Common myeloid progenitor, CD34-positive (primary cell): Measurements from ENCODE around the gene NGB. TPM values are rescaled to one million over a fixed set of nuclear protein-coding genes. Genes with fewer than 3 reads are reported as not detected.
"Not testable (repeated sequence)": the region's sequence is repeated elsewhere in the genome, so short reads cannot be mapped to it uniquely, and the experiment has no call there.

Experiments used
- CTCF ChIA-PET: fragments of 350-600 bp; sonication (Branson Sonifier 250); formaldehyde crosslinking; loops from one replicate; lab custom pipeline; 2021; ENCODE audit warnings: antibody characterized with exemption; lab: Charles Lee
- POLR2A ChIA-PET: fragments of 350-600 bp; sonication (Branson Sonifier 250); formaldehyde crosslinking; loops from one replicate; lab custom pipeline; 2021; ENCODE audit warnings: antibody characterized with exemption; lab: Charles Lee
- DNase-seq, 3 donors: peaks; one replicate each; pipeline versions ENCODE4 v3.0.0 to v3.0.0-alpha.2; 2013
- H3K27ac ChIP-seq, 2 experiments: 1 replicate in 1 of 2; 2 replicates in 1 of 2; pipeline ENCODE4 v1.7.0; 2013; ENCODE audit warnings: inconsistent platforms in 2 of 2, low read length in 2 of 2, mild to moderate bottlenecking in 2 of 2, low read depth in 1 of 2, moderate library complexity in 1 of 2; ENCODE audit not compliant: severe bottlenecking in 2 of 2, insufficient read depth in 1 of 2, poor library complexity in 1 of 2
- H3K27me3 ChIP-seq, 5 experiments: replicated peaks in 2 of 5; 1 replicate in 3 of 5; 2 replicates in 2 of 5; pipeline versions ENCODE4 v1.6.1 to v1.7.0; 2013; ENCODE audit warnings: low read length in 4 of 5, mild to moderate bottlenecking in 2 of 5, moderate library complexity in 2 of 5, inconsistent platforms in 1 of 5; ENCODE audit not compliant: insufficient read depth in 5 of 5, control insufficient read depth in 4 of 5
- H3K36me3 ChIP-seq, 4 experiments: 1 replicate in 2 of 4; 2 replicates in 2 of 4; pipeline versions ENCODE4 v1.6.1 to v1.7.0; 2013; ENCODE audit warnings: low read length in 3 of 4, control low read depth in 1 of 4, mild to moderate bottlenecking in 1 of 4; ENCODE audit not compliant: control insufficient read depth in 4 of 4, insufficient read depth in 4 of 4
- H3K4me1 ChIP-seq, 4 experiments: 1 replicate in 3 of 4; 2 replicates in 1 of 4; pipeline versions ENCODE4 v1.6.1 to v1.7.1; 2013; ENCODE audit warnings: low read length in 3 of 4, mild to moderate bottlenecking in 3 of 4, control low read depth in 1 of 4, inconsistent platforms in 1 of 4, moderate library complexity in 1 of 4; ENCODE audit not compliant: control insufficient read depth in 4 of 4, insufficient read depth in 4 of 4; ENCODE audit errors: control extremely low read depth in 1 of 4
- H3K4me3 ChIP-seq, 7 experiments: 1 replicate in 4 of 7; 2 replicates in 3 of 7; pipeline versions ENCODE4 v1.5.1 to v1.7.0; 2013; ENCODE audit warnings: mild to moderate bottlenecking in 7 of 7, low read length in 6 of 7, moderate library complexity in 6 of 7, inconsistent platforms in 2 of 7, low read depth in 2 of 7, control low read depth in 1 of 7; ENCODE audit not compliant: insufficient read depth in 4 of 7, control insufficient read depth in 1 of 7; ENCODE audit errors: extremely low read depth in 1 of 7
- H3K9me3 ChIP-seq, 5 experiments: 1 replicate in 4 of 5; 2 replicates in 1 of 5; pipeline versions ENCODE4 v1.6.1 to v1.7.1; 2013; ENCODE audit warnings: low read length in 4 of 5, mild to moderate bottlenecking in 2 of 5, inconsistent platforms in 1 of 5, low read depth in 1 of 5, moderate library complexity in 1 of 5; ENCODE audit not compliant: control insufficient read depth in 4 of 5, insufficient read depth in 2 of 5; ENCODE audit errors: control extremely low read depth in 1 of 5
- WGBS: methylation state at CpG from one replicate; pipeline ENCODE4 v1.1.5; 2013; ENCODE audit not compliant: insufficient coverage; 5-methylcytosine and 5-hydroxymethylcytosine counted together
- polyA plus RNA-seq: library from polyadenylated mRNA; unstranded; fragments of 120-200 nt; gene quantifications from one replicate; pipeline ENCODE4 v1.2.1, GENCODE V29; 2013

NGB gene
- not detected for polyA plus RNA-seq

GRCh38 chr14:77271113-77271710 is at the start of gene NGB:
TSS of gene NGB (minus strand) at chr14:77271206. CDS start at chr14:77270937, 269 bp downstream.
- ChIA-PET CTCF (interaction anchor here (0.8 kb wide), 1 partner anchor 30 kb away, joined by 3 read pairs; no protein-coding TSS in a partner anchor), POLR2A (no interaction called here)
- Histone ChIP-seq H3K4me3 (peak within 1 kb of the TSS in 4 of 7 experiments; percentile 20 to 46 (median 38)), H3K27me3 (peaks cover 0 to 56% (median 19%) of the 10 kb centered on the region in 5 experiments), H3K27ac (no peak within 1 kb of the TSS), H3K9me3 (peaks cover 0 to 7% (median 3%) of the 10 kb centered on the region in 5 experiments), H3K36me3 (no peaks in the 10 kb centered on the region), H3K4me1 (peaks cover 0 to 23% (median 16%) of the 10 kb centered on the region in 4 experiments)
- 18% methylated on average over 37 of the region's 38 CpGs for WGBS
- DNase-seq, result peak in 2 of 3 donors; percentile 6 to 8

GRCh38 chr14:77320238-77320935 is 49.4 kb upstream of the NGB start, which contains the start of gene POMT2:
TSS of gene POMT2 (minus strand) at chr14:77320883. CDS start at chr14:77320681, 202 bp downstream.
- H3K36me3 ChIP-seq, result peaks cover 0 to 4% (median 2%) of the 10 kb centered on the region in 4 experiments
- under 1% methylated on average over 65 of the region's 69 CpGs for WGBS
- peak within 1 kb of the TSS; percentile 89 to 93 for H3K27ac ChIP-seq
- no peaks in the 10 kb centered on the region for H3K27me3 ChIP-seq
- H3K4me3 ChIP-seq, result peak within 1 kb of the TSS; percentile 76 to 95 (median 87)
- peak; percentile 90 to 96 (median 96) for DNase-seq
- peaks cover 8 to 22% (median 14%) of the 10 kb centered on the region in 4 experiments for H3K4me1 ChIP-seq
- CTCF ChIA-PET, result interaction anchor here (14.2 kb wide), 1 partner anchor 19 kb away, joined by 251 read pairs; no protein-coding TSS in a partner anchor
- POLR2A ChIA-PET, result no interaction called here
- no peaks in the 10 kb centered on the region for H3K9me3 ChIP-seq

GRCh38 chr14:77319422-77319821 is 48.4 kb upstream of the NGB start:
- CTCF ChIA-PET, result interaction anchor here (14.2 kb wide), 1 partner anchor 18 kb away, joined by 251 read pairs; no protein-coding TSS in a partner anchor
- DNase-seq, result no peak

DNA sequence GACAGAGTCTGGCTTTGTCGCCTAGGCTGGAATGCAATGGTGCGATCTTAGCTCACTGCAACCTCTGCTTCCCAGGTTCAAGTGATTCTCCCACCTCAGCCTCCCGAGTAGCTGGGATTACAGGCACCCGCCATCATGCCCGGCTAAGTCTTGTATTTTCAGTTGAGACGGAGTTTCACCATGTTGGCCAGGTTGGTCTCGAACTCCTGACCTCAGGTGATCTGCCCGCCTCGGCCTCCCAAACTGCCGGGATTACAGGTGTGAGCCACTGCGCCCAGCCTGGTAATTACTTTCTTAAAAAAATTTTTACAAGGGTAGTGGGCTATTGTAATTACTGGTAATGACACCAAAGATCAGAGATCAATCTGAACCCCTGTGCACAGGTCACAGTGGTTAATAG is 47.8 kb upstream of the NGB start:
- over 99% methylated on average over 10 of the region's 11 CpGs for WGBS
- CTCF ChIA-PET, result interaction anchor here (14.2 kb wide), 1 partner anchor 17 kb away, joined by 251 read pairs; no protein-coding TSS in a partner anchor
- H3K9me3 ChIP-seq, H3K27me3 ChIP-seq, POLR2A ChIA-PET, DNase-seq, H3K36me3 ChIP-seq, H3K27ac ChIP-seq, H3K4me3 ChIP-seq: not testable (repeated sequence)
- peaks cover 8 to 22% (median 14%) of the 10 kb centered on the region in 4 experiments for H3K4me1 ChIP-seq

More at GRCh38 chr14:77319422-77319821, 48.4 kb upstream of the NGB start:
- Histone ChIP-seq H3K4me1 (peaks cover 8 to 22% (median 14%) of the 10 kb centered on the region in 4 experiments), H3K36me3 (peaks cover 0 to 3% (median 0%) of the 10 kb centered on the region in 4 experiments), H3K27me3 (no peaks in the 10 kb centered on the region), H3K9me3 (no peaks in the 10 kb centered on the region), H3K27ac (no peak overlapping the region), H3K4me3 (peak overlapping the region in 1 of 7 experiments; percentile 76)
- WGBS, result 89% methylated on average over 5 of the region's 5 CpGs
- POLR2A ChIA-PET, result no interaction called here

DNA sequence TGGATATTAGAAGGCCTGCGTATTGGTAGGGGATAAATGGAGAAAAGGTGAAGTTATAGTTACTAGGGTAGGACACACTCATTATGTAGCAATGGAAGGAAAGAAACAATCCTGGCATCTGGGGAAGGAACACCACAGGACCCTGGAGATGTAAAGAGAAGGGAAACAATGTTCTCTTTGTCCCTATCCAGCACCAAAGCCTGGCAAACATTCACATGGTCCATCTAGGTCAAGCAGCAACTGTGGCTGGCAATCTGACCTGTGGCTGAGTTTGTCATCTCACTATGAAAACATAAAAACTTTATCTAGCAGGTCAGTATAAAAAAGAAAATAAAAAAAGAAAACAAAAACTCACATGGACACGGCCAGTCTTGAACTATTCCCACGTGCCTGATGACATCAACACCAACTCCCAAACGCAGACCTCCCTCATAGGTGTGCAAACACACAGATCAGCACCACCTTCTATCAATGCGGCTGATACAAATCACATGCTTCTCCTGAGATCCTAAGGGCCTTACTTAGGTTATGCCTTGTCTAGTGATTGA is 47.1 kb upstream of the NGB start:
- ChIA-PET POLR2A (no interaction called here), CTCF (interaction anchor here (14.2 kb wide), 1 partner anchor 17 kb away, joined by 251 read pairs; no protein-coding TSS in a partner anchor)
- no peaks in the 10 kb centered on the region for H3K9me3 ChIP-seq
- H3K27me3 ChIP-seq, result no peaks in the 10 kb centered on the region
- no peak overlapping the region for H3K4me3 ChIP-seq
- no peaks in the 10 kb centered on the region for H3K36me3 ChIP-seq
- DNase-seq, result no peak
- peaks cover 8 to 22% (median 14%) of the 10 kb centered on the region in 4 experiments for H3K4me1 ChIP-seq
- WGBS, result 100% methylated on average over 2 of the region's 5 CpGs
- H3K27ac ChIP-seq, result no peak overlapping the region

DNA sequence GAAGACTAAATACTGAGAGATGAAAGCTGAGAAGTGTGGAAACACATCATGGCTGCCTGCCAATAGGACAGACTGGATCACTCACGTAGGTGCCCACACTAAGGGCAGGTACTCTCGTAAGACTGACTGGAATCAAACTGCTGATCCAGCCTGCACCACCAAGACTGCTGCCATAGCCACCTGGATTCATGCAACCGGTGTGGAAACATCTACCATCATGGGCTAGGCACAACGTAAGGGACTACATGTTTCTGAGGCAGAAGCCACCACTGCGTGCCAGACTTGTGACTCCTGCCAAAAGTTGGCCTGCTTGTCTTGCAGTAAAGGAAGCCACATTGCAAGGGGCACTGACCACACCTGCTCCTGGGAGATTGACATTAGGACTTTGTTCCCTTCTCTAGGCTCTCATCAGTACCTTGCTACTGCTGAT is 45.9 kb upstream of the NGB start:
- Histone ChIP-seq H3K4me3 (no peak overlapping the region), H3K4me1 (peaks cover 3 to 13% (median 8%) of the 10 kb centered on the region in 4 experiments), H3K27ac (no peak overlapping the region), H3K27me3 (no peaks in the 10 kb centered on the region), H3K36me3 (no peaks in the 10 kb centered on the region), H3K9me3 (no peaks in the 10 kb centered on the region)
- POLR2A ChIA-PET, result no interaction called here
- CTCF ChIA-PET, result interaction anchor here (0.9 to 14.2 kb wide), 16 partner anchors 12 to 442 kb away, joined by 3 to 251 read pairs (median 4); partner anchors contain the start of gene AHSA1
- peak in 1 of 3 donors; percentile 12 for DNase-seq
- WGBS, result 94% methylated on average over 5 of the region's 5 CpGs
